ENCODE measurements around the gene NDUFA12. TPM values are rescaled to one million over a fixed set of nuclear protein-coding genes. Genes with fewer than 3 reads are reported as not detected.

NDUFA12 gene
- total RNA-seq, 2 donors from 2014 or later = 378 to 472 TPM

- no peak for DNase-seq (ENCODE audit: low spot score)
- no peak overlapping the region for H3K4me3 ChIP-seq
- no peak for TF ChIP-seq CTCF (IDR thresholded peaks at IDR 0.05)
- H3K27ac ChIP-seq = peak overlapping the region; percentile 50 to 85
- no peaks in the 10 kb centered on the region for H3K4me1 ChIP-seq
- H3K9me3 ChIP-seq = no peaks in the 10 kb centered on the region
- H3K27me3 ChIP-seq = no peaks in the 10 kb centered on the region
- peaks cover 12% of the 10 kb centered on the region for H3K36me3 ChIP-seq
These were observed 31.6 kb downstream of the NDUFA12 start for GRCh38 chr12:94971923-94972322.

- peak overlapping the region in 1 of 2 donors; percentile 45 for H3K27ac ChIP-seq
- no peaks in the 10 kb centered on the region for H3K9me3 ChIP-seq
- H3K4me3 ChIP-seq = no peak overlapping the region
- no peaks in the 10 kb centered on the region for H3K27me3 ChIP-seq
- H3K36me3 ChIP-seq = peaks cover 12% of the 10 kb centered on the region
- H3K4me1 ChIP-seq = no peaks in the 10 kb centered on the region
- no peak for TF ChIP-seq CTCF (IDR thresholded peaks at IDR 0.05)
- DNase-seq (ENCODE audit: low spot score) = no peak
These were observed 32.9 kb downstream of the NDUFA12 start for GRCh38 chr12:94970560-94970959.

- no peak for DNase-seq (ENCODE audit: low spot score)
- TF ChIP-seq CTCF (IDR thresholded peaks at IDR 0.05) = no peak
- no peaks in the 10 kb centered on the region for H3K4me1 ChIP-seq
- no peaks in the 10 kb centered on the region for H3K9me3 ChIP-seq
- no peaks in the 10 kb centered on the region for H3K27me3 ChIP-seq
- H3K27ac ChIP-seq = peak overlapping the region in 1 of 2 donors; percentile 9
- H3K36me3 ChIP-seq = peaks cover 12% of the 10 kb centered on the region
- no peak overlapping the region for H3K4me3 ChIP-seq
These were observed 34.1 kb downstream of the NDUFA12 start for GRCh38 chr12:94969424-94969823.

- no peak for TF ChIP-seq CTCF (IDR thresholded peaks at IDR 0.05)
- no peak for DNase-seq (ENCODE audit: low spot score)
- no peaks in the 10 kb centered on the region for H3K27me3 ChIP-seq
- no peak overlapping the region for H3K27ac ChIP-seq
- H3K4me1 ChIP-seq = no peaks in the 10 kb centered on the region
- H3K36me3 ChIP-seq = peaks cover 8% of the 10 kb centered on the region
- no peak overlapping the region for H3K4me3 ChIP-seq
- no peaks in the 10 kb centered on the region for H3K9me3 ChIP-seq
These were observed 37.4 kb downstream of the NDUFA12 start for GRCh38 chr12:94965982-94966630.

- Histone ChIP-seq H3K27ac (no peak overlapping the region), H3K27me3 (no peaks in the 10 kb centered on the region), H3K36me3 (no peaks in the 10 kb centered on the region), H3K4me1 (no peaks in the 10 kb centered on the region), H3K9me3 (no peaks in the 10 kb centered on the region), H3K4me3 (no peak overlapping the region)
- TF ChIP-seq CTCF (IDR thresholded peaks at IDR 0.05) = no peak
- DNase-seq (ENCODE audit: low spot score) = no peak
These were observed 39.8 kb downstream of the NDUFA12 start for GRCh38 chr12:94963649-94964048.

- DNase-seq (ENCODE audit: low spot score) = no peak
- Histone ChIP-seq H3K4me3 (no peak overlapping the region), H3K4me1 (no peaks in the 10 kb centered on the region), H3K9me3 (no peaks in the 10 kb centered on the region), H3K27ac (no peak overlapping the region), H3K36me3 (no peaks in the 10 kb centered on the region), H3K27me3 (no peaks in the 10 kb centered on the region)
- no peak for TF ChIP-seq CTCF (IDR thresholded peaks at IDR 0.05)
These were observed 40.8 kb downstream of the NDUFA12 start for GRCh38 chr12:94962670-94963069.
